Dedifferentiated amniotic fluid mesenchymal stem cell (primary cell): Measurements from ENCODE around the gene SRGAP2B.
"Not testable (repeated sequence)": the region's sequence is repeated elsewhere in the genome, so short reads cannot be mapped to it uniquely, and the experiment has no call there.

Source experiments
- DNase-seq: peaks from one replicate; pipeline ENCODE4 v3.0.0-alpha.2; 2016; ENCODE audit errors: extremely low spot score

SRGAP2B gene

GRCh38 chr1:144900841-144901240 is 194.3 kb downstream of the SRGAP2B start:
- DNase-seq = not testable (repeated sequence)

- not testable (repeated sequence) for DNase-seq
Observed at GRCh38 chr1:144894454-144895201, 200.5 kb downstream of the SRGAP2B start.

GRCh38 chr1:144893710-144894438 is 201.3 kb downstream of the SRGAP2B start:
- DNase-seq = not testable (repeated sequence)

- not testable (repeated sequence) for DNase-seq
Observed at GRCh38 chr1:144893062-144893461, 202.1 kb downstream of the SRGAP2B start.

- not testable (repeated sequence) for DNase-seq
Observed at GRCh38 chr1:144889450-144890115, 205.5 kb downstream of the SRGAP2B start.

GRCh38 chr1:144883022-144883421 is 212.1 kb downstream of the SRGAP2B start:
- DNase-seq = peak; percentile 13

GRCh38 chr1:144882343-144882742 is 212.8 kb downstream of the SRGAP2B start:
- DNase-seq = not testable (repeated sequence)

- not testable (repeated sequence) for DNase-seq
Observed at GRCh38 chr1:144858607-144859006, 236.5 kb downstream of the SRGAP2B start.
